Thyroid gland (tissue), 4 donors: ENCODE results near the gene SPOUT1.

Source experiments
- CTCF ChIP-seq, 6 experiments: fragments of 200-600 bp in 3 of 6; fragments of 450-650 bp in 3 of 6; sonication (generic) in 3 of 6; IDR thresholded peaks; one replicate each; pipeline ENCODE4 v1.5.1; 2016 to 2019; ENCODE audit warnings: antibody characterized with exemption in 6 of 6, mild to moderate bottlenecking in 2 of 6, inconsistent platforms in 1 of 6, moderate library complexity in 1 of 6
- POLR2A ChIP-seq, 2 donors: fragments of 450-650 bp; IDR thresholded peaks; one replicate each; pipeline ENCODE4 v1.6.1; 2017; ENCODE audit warnings: antibody characterized with exemption in 2 of 2, mild to moderate bottlenecking in 2 of 2, moderate library complexity in 1 of 2

- no peak for TF ChIP-seq CTCF (IDR thresholded peaks at IDR 0.05)
- no peak for TF ChIP-seq POLR2A (IDR thresholded peaks at IDR 0.05)
Measured at GRCh38 chr9:128845186-128845931, 15.8 kb upstream of the SPOUT1 start.
